HG03565 (cell line): ENCODE results near the gene SERTAD2.

Experiments
- ATAC-seq: cut with Tn5 transposase; IDR thresholded peaks from one replicate; pipeline ENCODE4 v1.9.1; 2021; ENCODE audit warnings: mild to moderate bottlenecking, moderate library complexity; ENCODE audit not compliant: unreplicated experiment

Gene SERTAD2

GRCh38 chr2:64586883-64587481 is 66.7 kb downstream of the SERTAD2 start:
- ATAC-seq = no peak

DNA sequence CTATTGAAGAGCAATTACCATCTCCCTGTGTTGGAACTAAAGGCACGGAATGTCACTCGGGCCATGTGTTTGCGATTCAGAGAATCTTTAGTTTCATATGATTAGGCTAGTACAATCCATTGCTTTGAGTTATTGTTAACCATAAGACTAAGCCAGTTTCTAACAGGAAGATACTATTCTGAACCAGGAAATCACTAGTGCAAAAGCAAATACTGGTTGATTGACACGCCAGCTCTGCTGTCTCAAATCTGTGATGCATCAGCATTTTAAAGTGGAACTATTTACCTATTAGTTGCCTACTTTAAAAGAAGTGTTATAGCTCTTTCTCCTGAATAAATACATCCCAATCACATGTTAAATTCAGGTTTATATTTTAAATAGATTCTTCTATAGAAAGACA is 67.7 kb downstream of the SERTAD2 start:
- no peak for ATAC-seq

GRCh38 chr2:64582774-64583340 is 70.9 kb downstream of the SERTAD2 start:
- peak; percentile 75 for ATAC-seq

DNA sequence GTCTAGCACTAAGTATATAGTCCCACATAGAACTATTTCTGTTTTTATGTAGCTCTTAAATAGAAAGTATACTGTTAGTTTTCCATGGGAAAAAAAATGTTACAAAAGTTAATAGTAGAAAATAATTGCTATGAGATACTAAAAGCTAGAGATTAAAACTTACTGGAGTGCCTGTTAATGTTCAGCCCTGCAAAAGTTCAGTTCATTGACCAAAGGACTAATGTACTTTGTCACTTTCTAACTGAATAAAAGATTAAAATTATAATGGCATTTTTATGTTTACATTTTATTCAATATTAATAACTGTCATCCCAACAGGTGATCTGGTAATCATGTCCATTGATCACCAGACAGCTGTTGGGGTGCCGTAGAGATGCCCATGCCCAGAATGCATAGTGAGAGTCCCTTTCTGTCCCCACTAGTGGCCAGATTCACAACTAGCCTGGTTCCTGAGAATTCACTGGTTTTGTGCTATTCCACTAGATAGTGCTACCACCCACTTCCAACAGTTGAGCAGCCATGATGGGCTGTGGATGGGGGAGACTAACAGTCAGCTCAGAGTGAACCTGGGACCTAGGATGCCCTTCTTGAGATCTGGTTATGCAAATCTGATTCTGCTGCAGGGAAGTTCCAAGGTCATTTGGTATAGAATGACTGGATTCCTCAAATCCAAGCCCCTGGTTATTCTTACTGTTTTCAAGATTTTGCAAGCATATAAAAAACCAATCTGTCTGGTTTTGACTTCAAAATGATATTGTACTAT is 71.8 kb downstream of the SERTAD2 start:
- ATAC-seq = peak; percentile 29
